HepG2 (cell line): ENCODE results near the gene SMARCA4.

ENCODE experiments used
- CHD4 ChIP-seq: fragments of 200-600 bp; sonication (generic); IDR thresholded peaks from 2 replicates; pipeline ENCODE4 v1.7.0; 2017; ENCODE audit warnings: mild to moderate bottlenecking, low read length, borderline replicate concordance
- GABPA ChIP-seq, 2 experiments: IDR thresholded peaks; 2 replicates each; pipeline ENCODE4 v1.6.1; 2011 to 2016; ENCODE audit warnings: low read depth in 2 of 2, low read length in 1 of 2, missing biosample characterization in 1 of 2, missing genetic modification characterization in 1 of 2
- UBTF ChIP-seq: sonication (generic); formaldehyde crosslinking; IDR thresholded peaks from 2 replicates; pipeline ENCODE4 v1.4.0; 2020; ENCODE audit warnings: mild to moderate bottlenecking, missing genetic modification reagents
- ZBTB1 ChIP-seq: sonication (generic); formaldehyde crosslinking; IDR thresholded peaks from 2 replicates; pipeline ENCODE4 v1.4.0; 2020; ENCODE audit warnings: missing genetic modification reagents, borderline replicate concordance
- ZNF550 ChIP-seq: sonication (generic); formaldehyde crosslinking; IDR thresholded peaks from 2 replicates; pipeline ENCODE4 v1.4.0; 2020; ENCODE audit warnings: mild to moderate bottlenecking, missing genetic modification reagents, borderline replicate concordance

- TF ChIP-seq ZNF550 (CRISPR knock-in tag) (no peak), ZBTB1 (no peak), UBTF (no peak), CHD4 (no peak), GABPA (IDR thresholded peaks at IDR 0.05; ENCODE audit: low read depth, low read length) (no peak), GABPA (CRISPR knock-in tag; IDR thresholded peaks at IDR 0.05; ENCODE audit: low read depth) (no peak)
Observed at GRCh38 chr19:10919352-10920287, 41.2 kb upstream of the SMARCA4 start.
